Measurements from ENCODE around the gene E2F4. TPM values are rescaled to one million over a fixed set of nuclear protein-coding genes. Genes with fewer than 3 reads are reported as not detected.

The E2F4 gene
- total and polyA plus RNA-seq, 3 experiments from 2014 or later: 86.0 to 139 (median 137) TPM

GRCh38 chr16:67186550-67186950 lies 5.4 kb upstream of the E2F4 start:
- no peaks in the 10 kb centered on the region for H3K9me3 ChIP-seq (ENCODE audit: low read length)
- DNase-seq: no peak
- H3K4me3 Mint-ChIP-seq: peak overlapping the region in 3 of 7 donors; percentile 6 to 34 (median 24)
- H3K36me3 Mint-ChIP-seq: no peaks in the 10 kb centered on the region
- ChIA-PET POLR2A (interaction anchor here (0.8 kb wide), 1 partner anchor 16 kb away, joined by 3 read pairs; the partner anchor contains the start of gene NOL3), CTCF (interaction anchor here (1.0 to 11.3 kb wide), 4 partner anchors 10 to 356 kb away, joined by 3 to 205 read pairs (median 14); partner anchors contain the start of genes B3GNT9, FBXL8, HSF4 and NAE1)
- peaks cover 11 to 22% (median 13%) of the 10 kb centered on the region in 3 donors for H3K4me1 Mint-ChIP-seq
- H3K9me3 Mint-ChIP-seq: no peaks in the 10 kb centered on the region
- H3K36me3 ChIP-seq (ENCODE audit: insufficient read depth, low read length): no peaks in the 10 kb centered on the region
- peaks cover 0 to 4% of the 10 kb centered on the region in 2 donors for H3K27me3 Mint-ChIP-seq
- H3K27me3 ChIP-seq (ENCODE audit: insufficient read depth, low read length, poor library complexity, severe bottlenecking): no peaks in the 10 kb centered on the region
- no peak overlapping the region for H3K4me3 ChIP-seq (ENCODE audit: low read length)
- H3K27ac Mint-ChIP-seq: no peak overlapping the region
- no peak overlapping the region for H3K27ac ChIP-seq (ENCODE audit: low read depth, low read length)
- H3K4me1 ChIP-seq (ENCODE audit: insufficient read depth, low read length): peaks cover 29% of the 10 kb centered on the region

DNA sequence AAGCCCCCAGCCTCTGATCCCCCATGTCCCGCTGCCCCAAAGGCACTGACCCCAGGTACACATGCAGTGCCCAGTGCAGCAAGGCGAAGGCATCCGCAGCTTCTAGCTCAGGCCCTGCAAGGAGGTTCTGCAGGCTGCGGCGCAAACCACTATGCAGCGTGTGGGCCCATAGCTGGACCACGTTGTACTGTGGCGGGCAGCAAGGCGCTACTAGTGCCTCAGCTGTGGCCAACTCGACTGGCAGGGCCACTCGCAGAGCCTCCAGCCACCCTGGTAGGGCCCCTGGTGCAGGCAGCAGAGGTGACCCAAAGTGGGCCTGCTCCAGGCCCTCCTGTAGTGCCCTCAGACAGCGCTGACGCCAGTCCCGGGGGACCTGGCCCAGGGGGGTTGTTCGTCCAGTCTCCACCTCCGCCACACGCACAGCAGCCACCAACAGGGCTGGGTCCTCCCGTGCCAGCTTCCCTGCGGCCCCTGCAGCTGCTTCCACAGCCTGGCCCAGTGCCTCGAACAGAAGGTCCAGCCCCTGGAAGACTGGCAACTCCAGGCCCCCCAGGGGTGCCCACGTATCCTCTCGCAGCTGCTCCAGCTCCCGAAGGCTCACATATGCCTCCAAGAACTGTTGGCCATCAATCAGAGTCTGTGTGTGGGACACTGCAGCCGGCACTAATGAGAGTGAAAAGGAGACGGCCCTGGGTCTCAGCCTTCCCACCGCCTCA lies 4.6 kb upstream of the E2F4 start:
- Histone ChIP-seq H3K4me3 (ENCODE audit: low read length) (no peak overlapping the region), H3K4me1 (ENCODE audit: insufficient read depth, low read length) (peaks cover 33% of the 10 kb centered on the region), H3K27me3 (ENCODE audit: insufficient read depth, low read length, poor library complexity, severe bottlenecking) (no peaks in the 10 kb centered on the region), H3K27ac (ENCODE audit: low read depth, low read length) (no peak overlapping the region), H3K9me3 (ENCODE audit: low read length) (no peaks in the 10 kb centered on the region), H3K36me3 (ENCODE audit: insufficient read depth, low read length) (no peaks in the 10 kb centered on the region)
- no peaks in the 10 kb centered on the region for H3K9me3 Mint-ChIP-seq
- no peak overlapping the region for H3K27ac Mint-ChIP-seq
- peaks cover 15 to 28% (median 18%) of the 10 kb centered on the region in 3 donors for H3K4me1 Mint-ChIP-seq
- DNase-seq: no peak
- H3K36me3 Mint-ChIP-seq: peaks cover 0 to 2% (median 0%) of the 10 kb centered on the region in 3 donors
- H3K4me3 Mint-ChIP-seq: no peak overlapping the region
- ChIA-PET CTCF (interaction anchor here (1.0 to 11.3 kb wide), 2 partner anchors 29 to 357 kb away, joined by 3 to 205 read pairs; partner anchors contain the start of genes B3GNT9, FBXL8, HSF4 and NAE1), POLR2A (no interaction called here)
- peaks cover 0 to 4% of the 10 kb centered on the region in 2 donors for H3K27me3 Mint-ChIP-seq

- no peak overlapping the region for H3K27ac ChIP-seq (ENCODE audit: low read depth, low read length)
- POLR2A ChIA-PET: no interaction called here
- no peaks in the 10 kb centered on the region for H3K27me3 ChIP-seq (ENCODE audit: insufficient read depth, low read length, poor library complexity, severe bottlenecking)
- CTCF ChIA-PET: interaction anchor here (1.0 to 11.3 kb wide), 3 partner anchors 9 to 30 kb away, joined by 3 to 205 read pairs (median 3); partner anchors contain the start of genes B3GNT9, FBXL8, HSF4 and TRADD
- Mint-ChIP-seq H3K9me3 (no peaks in the 10 kb centered on the region), H3K36me3 (peaks cover 0 to 8% (median 0%) of the 10 kb centered on the region in 3 donors), H3K27ac (peak overlapping the region in 1 of 8 donors; percentile 74), H3K4me1 (peaks cover 22 to 38% (median 28%) of the 10 kb centered on the region in 3 donors), H3K4me3 (peak overlapping the region in 1 of 7 donors; percentile 62), H3K27me3 (peaks cover 0 to 4% of the 10 kb centered on the region in 2 donors)
- no peaks in the 10 kb centered on the region for H3K36me3 ChIP-seq (ENCODE audit: insufficient read depth, low read length)
- H3K9me3 ChIP-seq (ENCODE audit: low read length): no peaks in the 10 kb centered on the region
- no peak for DNase-seq
- peaks cover 36% of the 10 kb centered on the region for H3K4me1 ChIP-seq (ENCODE audit: insufficient read depth, low read length)
- H3K4me3 ChIP-seq (ENCODE audit: low read length): no peak overlapping the region
These were observed 3.6 kb upstream of the E2F4 start for GRCh38 chr16:67188323-67188722.

DNA sequence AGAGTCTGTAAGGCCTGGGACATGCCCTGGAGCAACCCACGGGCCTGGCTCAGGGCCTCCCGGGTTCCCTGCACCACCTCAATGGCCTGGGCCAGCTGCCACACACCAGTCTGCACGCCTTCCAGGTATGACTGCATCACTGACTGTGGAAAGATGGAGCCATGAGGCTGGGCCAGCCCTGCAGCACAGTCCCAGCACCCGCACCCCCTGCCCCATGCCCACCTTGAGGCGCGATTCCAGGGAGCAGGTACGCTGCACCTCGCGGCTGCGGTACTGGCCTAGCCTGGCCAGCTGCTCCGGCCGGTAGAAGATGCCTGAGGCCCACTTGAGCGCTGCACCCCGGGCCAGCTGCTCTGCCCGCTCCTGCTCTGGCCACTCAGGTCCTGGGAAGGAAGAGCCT lies 3.2 kb upstream of the E2F4 start:
- peaks cover 27 to 43% (median 33%) of the 10 kb centered on the region in 3 donors for H3K4me1 Mint-ChIP-seq
- H3K27me3 Mint-ChIP-seq: peaks cover 0 to 4% of the 10 kb centered on the region in 2 donors
- Histone ChIP-seq H3K4me1 (ENCODE audit: insufficient read depth, low read length) (peaks cover 40% of the 10 kb centered on the region), H3K36me3 (ENCODE audit: insufficient read depth, low read length) (no peaks in the 10 kb centered on the region), H3K27me3 (ENCODE audit: insufficient read depth, low read length, poor library complexity, severe bottlenecking) (no peaks in the 10 kb centered on the region), H3K4me3 (ENCODE audit: low read length) (no peak overlapping the region), H3K27ac (ENCODE audit: low read depth, low read length) (no peak overlapping the region), H3K9me3 (ENCODE audit: low read length) (no peaks in the 10 kb centered on the region)
- CTCF ChIA-PET: interaction anchor here (1.0 to 11.3 kb wide), 3 partner anchors 9 to 30 kb away, joined by 3 to 205 read pairs (median 3); partner anchors contain the start of genes B3GNT9, FBXL8, HSF4 and TRADD
- H3K36me3 Mint-ChIP-seq: peaks cover 0 to 12% (median 0%) of the 10 kb centered on the region in 3 donors
- H3K4me3 Mint-ChIP-seq: no peak overlapping the region
- POLR2A ChIA-PET: no interaction called here
- no peaks in the 10 kb centered on the region for H3K9me3 Mint-ChIP-seq
- no peak overlapping the region for H3K27ac Mint-ChIP-seq
- no peak for DNase-seq

- H3K9me3 Mint-ChIP-seq: no peaks in the 10 kb centered on the region
These were observed 1.9 kb upstream of the E2F4 start, which contains the start of gene EXOC3L1 for GRCh38 chr16:67190041-67190440. Gene EXOC3L1, minus strand, starts transcription at chr16:67190136. Its CDS starts 460 bp downstream, at chr16:67189676.

GRCh38 chr16:67190448-67191399 lies 1.2 kb upstream of the E2F4 start:
- Mint-ChIP-seq H3K4me3 (peak overlapping the region in 5 of 7 donors; percentile 13 to 95 (median 91)), H3K4me1 (peaks cover 25 to 46% (median 41%) of the 10 kb centered on the region in 3 donors), H3K9me3 (no peaks in the 10 kb centered on the region), H3K27me3 (no peaks in the 10 kb centered on the region), H3K27ac (peak overlapping the region in 1 of 8 donors; percentile 79), H3K36me3 (peaks cover 0 to 31% (median 2%) of the 10 kb centered on the region in 3 donors)
- Histone ChIP-seq H3K27me3 (ENCODE audit: insufficient read depth, low read length, poor library complexity, severe bottlenecking) (no peaks in the 10 kb centered on the region), H3K9me3 (ENCODE audit: low read length) (no peaks in the 10 kb centered on the region), H3K27ac (ENCODE audit: low read depth, low read length) (no peak overlapping the region), H3K4me3 (ENCODE audit: low read length) (no peak overlapping the region), H3K4me1 (ENCODE audit: insufficient read depth, low read length) (peaks cover 27% of the 10 kb centered on the region), H3K36me3 (ENCODE audit: insufficient read depth, low read length) (peaks cover 15% of the 10 kb centered on the region)
- ChIA-PET POLR2A (no interaction called here), CTCF (interaction anchor here (1.3 to 11.3 kb wide), 2 partner anchors 32 to 173 kb away, joined by 4 to 205 read pairs; partner anchors contain the start of genes B3GNT9, FBXL8, HSF4 and TRADD)
- no peak for DNase-seq

More at GRCh38 chr16:67190041-67190440, 1.9 kb upstream of the E2F4 start, which contains the start of gene EXOC3L1:
- ChIA-PET CTCF (interaction anchor here (1.3 to 11.3 kb wide), 2 partner anchors 31 to 172 kb away, joined by 4 to 205 read pairs; partner anchors contain the start of genes B3GNT9, FBXL8, HSF4 and TRADD), POLR2A (no interaction called here)
- Mint-ChIP-seq H3K27me3 (peaks cover 0 to 4% of the 10 kb centered on the region in 2 donors), H3K4me3 (peak within 1 kb of the TSS in 1 of 7 donors; percentile 13), H3K27ac (peak within 1 kb of the TSS in 1 of 8 donors; percentile 77), H3K4me1 (peaks cover 32 to 46% (median 41%) of the 10 kb centered on the region in 3 donors), H3K36me3 (peaks cover 0 to 24% (median 0%) of the 10 kb centered on the region in 3 donors)
- Histone ChIP-seq H3K27me3 (ENCODE audit: insufficient read depth, low read length, poor library complexity, severe bottlenecking) (no peaks in the 10 kb centered on the region), H3K9me3 (ENCODE audit: low read length) (no peaks in the 10 kb centered on the region), H3K4me3 (ENCODE audit: low read length) (no peak within 1 kb of the TSS), H3K36me3 (ENCODE audit: insufficient read depth, low read length) (peaks cover 9% of the 10 kb centered on the region), H3K4me1 (ENCODE audit: insufficient read depth, low read length) (peaks cover 34% of the 10 kb centered on the region), H3K27ac (ENCODE audit: low read depth, low read length) (no peak within 1 kb of the TSS)
- DNase-seq: no peak

- CTCF ChIA-PET: interaction anchor here (1.3 to 11.3 kb wide), 2 partner anchors 33 to 174 kb away, joined by 4 to 205 read pairs; partner anchors contain the start of genes B3GNT9, FBXL8, HSF4 and TRADD
- no peaks in the 10 kb centered on the region for H3K9me3 Mint-ChIP-seq
- Histone ChIP-seq H3K27me3 (ENCODE audit: insufficient read depth, low read length, poor library complexity, severe bottlenecking) (no peaks in the 10 kb centered on the region), H3K27ac (ENCODE audit: low read depth, low read length) (no peak overlapping the region), H3K36me3 (ENCODE audit: insufficient read depth, low read length) (peaks cover 23% of the 10 kb centered on the region), H3K4me1 (ENCODE audit: insufficient read depth, low read length) (peaks cover 24% of the 10 kb centered on the region), H3K4me3 (ENCODE audit: low read length) (peak overlapping the region; percentile 84), H3K9me3 (ENCODE audit: low read length) (no peaks in the 10 kb centered on the region)
- peaks cover 4 to 39% (median 7%) of the 10 kb centered on the region in 3 donors for H3K36me3 Mint-ChIP-seq
- H3K4me3 Mint-ChIP-seq: peak overlapping the region; percentile 84 to 95 (median 91)
- no peak for DNase-seq
- peak overlapping the region; percentile 78 to 94 (median 90) for H3K27ac Mint-ChIP-seq
- H3K4me1 Mint-ChIP-seq: peaks cover 30 to 50% (median 48%) of the 10 kb centered on the region in 3 donors
- no peaks in the 10 kb centered on the region for H3K27me3 Mint-ChIP-seq
- POLR2A ChIA-PET: no interaction called here
These were observed 452 bp upstream of the E2F4 start for GRCh38 chr16:67191411-67191994.

Data from CD8-positive, alpha-beta memory T cell (primary cell).